ENCODE results near the gene ALKBH5.
A peak's percentile ranks its signal among the peaks of the same experiment; 100 is the strongest.

The ALKBH5 gene

GRCh38 chr17:18156171-18156975, 27.3 kb upstream of the ALKBH5 start:
- peak; percentile 19 for TF ChIP-seq CTCF (IDR thresholded peaks at IDR 0.05; ENCODE audit: control insufficient read depth, insufficient read depth, low read depth, low read length, missing control alignments)
- no peak overlapping the region for H3K4me3 ChIP-seq (ENCODE audit: control insufficient read depth, low read depth, low read length)
- DNase-seq (ENCODE audit: low read depth) = no peak

DNA sequence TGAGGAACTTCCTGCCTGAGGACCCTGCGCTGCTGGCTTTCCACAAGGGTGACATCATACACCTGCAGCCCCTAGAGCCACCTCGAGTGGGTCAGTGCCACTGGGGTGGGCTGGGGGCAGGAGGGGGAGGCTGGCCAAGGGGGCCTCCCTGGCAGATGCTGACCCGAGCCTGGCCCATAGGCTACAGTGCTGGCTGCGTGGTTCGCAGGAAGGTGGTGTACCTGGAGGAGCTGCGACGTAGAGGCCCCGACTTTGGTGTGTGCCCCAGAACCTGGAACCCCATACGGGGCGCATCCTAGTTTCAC, 26.7 kb upstream of the ALKBH5 start:
- no peak for TF ChIP-seq CTCF (IDR thresholded peaks at IDR 0.05; ENCODE audit: control insufficient read depth, insufficient read depth, low read depth, low read length, missing control alignments)
- H3K4me3 ChIP-seq (ENCODE audit: control insufficient read depth, low read depth, low read length) = no peak overlapping the region
- no peak for DNase-seq (ENCODE audit: low read depth)

DNA sequence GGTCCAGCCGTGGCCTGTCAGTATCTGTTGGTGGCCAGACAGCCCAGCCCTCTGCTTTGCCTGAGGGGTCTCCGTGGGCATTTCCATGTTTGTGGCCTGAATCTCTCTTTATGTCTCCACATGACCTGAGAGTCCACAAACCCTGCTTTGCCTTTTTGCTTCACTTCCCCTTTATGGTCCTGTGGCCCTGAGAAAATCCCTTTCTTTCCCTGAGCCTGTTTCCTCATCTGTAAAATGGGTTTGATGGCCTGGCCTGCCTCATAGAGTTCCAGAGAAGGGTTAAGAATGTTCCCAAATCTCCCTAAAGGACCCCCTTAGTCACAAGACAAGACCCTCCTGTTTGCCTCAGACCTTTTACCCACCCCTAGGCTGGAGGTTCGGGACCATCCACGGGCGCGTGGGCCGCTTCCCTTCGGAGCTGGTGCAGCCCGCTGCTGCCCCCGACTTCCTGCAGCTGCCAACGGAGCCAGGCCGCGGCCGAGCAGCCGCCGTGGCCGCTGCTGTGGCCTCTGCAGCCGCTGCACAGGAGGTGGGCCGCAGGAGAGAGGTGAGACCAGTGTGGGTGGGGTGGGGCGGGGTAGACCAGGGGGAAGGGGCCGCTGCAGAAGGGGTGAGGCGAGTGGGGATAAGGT, 26.2 kb upstream of the ALKBH5 start:
- H3K4me3 ChIP-seq (ENCODE audit: control insufficient read depth, low read depth, low read length) = no peak overlapping the region
- DNase-seq (ENCODE audit: low read depth) = no peak
- no peak for TF ChIP-seq CTCF (IDR thresholded peaks at IDR 0.05; ENCODE audit: control insufficient read depth, insufficient read depth, low read depth, low read length, missing control alignments)

DNA sequence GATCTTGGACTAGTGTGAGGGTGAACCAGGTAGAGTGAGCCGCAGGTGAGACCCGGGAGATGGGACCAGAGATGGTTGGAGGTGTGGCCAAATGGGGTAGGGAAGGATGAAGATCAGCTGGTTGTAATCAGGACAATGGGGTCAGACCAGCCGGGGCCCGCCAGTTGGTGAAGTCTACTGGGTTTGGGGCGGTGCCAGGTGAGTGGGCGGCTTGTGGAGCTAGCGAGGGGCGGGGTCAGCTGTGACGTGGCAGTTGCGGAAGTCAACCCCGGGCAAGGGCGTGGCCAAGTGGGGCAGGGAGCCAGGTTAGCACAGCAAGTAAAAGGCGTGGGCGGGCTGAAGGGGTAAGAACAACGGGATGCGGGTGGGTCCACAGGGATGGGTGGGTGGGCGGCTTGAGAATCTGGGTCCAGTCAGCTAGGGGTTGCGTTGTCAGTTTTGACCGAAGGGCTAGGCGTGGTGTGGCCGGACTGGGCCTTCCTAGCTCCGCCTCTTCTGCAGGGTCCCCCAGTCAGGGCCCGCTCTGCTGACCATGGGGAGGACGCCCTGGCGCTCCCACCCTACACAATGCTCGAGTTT, 25.5 kb upstream of the ALKBH5 start:
- H3K4me3 ChIP-seq (ENCODE audit: control insufficient read depth, low read depth, low read length) = peak overlapping the region; percentile 1; the same call in 1 of the 2 replicates
- DNase-seq (ENCODE audit: low read depth) = no peak
- TF ChIP-seq CTCF (IDR thresholded peaks at IDR 0.05; ENCODE audit: control insufficient read depth, insufficient read depth, low read depth, low read length, missing control alignments) = no peak

DNA sequence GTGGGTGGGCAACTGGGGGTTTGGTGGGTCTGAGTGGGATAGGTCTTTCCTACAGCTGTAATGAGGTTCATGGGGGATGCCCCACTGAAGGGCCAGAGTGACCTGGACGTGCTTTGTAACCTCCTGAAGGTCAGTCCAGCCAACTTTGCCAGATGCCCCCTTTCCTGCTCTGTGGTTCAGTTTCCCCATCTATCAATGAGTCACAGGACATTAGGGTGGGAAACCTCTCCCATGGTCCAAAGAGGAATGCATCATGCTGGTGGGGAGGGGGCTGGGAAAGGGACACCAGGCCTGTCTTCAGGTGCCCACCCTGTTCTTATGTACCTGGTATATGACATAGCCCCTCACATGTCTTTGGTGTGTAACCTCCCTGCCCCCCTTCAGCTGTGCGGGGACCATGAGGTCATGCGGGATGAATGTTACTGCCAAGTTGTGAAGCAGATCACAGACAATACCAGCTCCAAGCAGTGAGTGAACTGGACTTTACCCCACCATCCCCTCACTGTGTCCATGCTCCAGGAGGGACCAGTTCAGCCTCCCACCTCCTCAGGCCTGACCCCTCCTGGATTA, 24.0 kb upstream of the ALKBH5 start:
- DNase-seq (ENCODE audit: low read depth) = no peak
- TF ChIP-seq CTCF (IDR thresholded peaks at IDR 0.05; ENCODE audit: control insufficient read depth, insufficient read depth, low read depth, low read length, missing control alignments) = no peak
- no peak overlapping the region for H3K4me3 ChIP-seq (ENCODE audit: control insufficient read depth, low read depth, low read length)

DNA sequence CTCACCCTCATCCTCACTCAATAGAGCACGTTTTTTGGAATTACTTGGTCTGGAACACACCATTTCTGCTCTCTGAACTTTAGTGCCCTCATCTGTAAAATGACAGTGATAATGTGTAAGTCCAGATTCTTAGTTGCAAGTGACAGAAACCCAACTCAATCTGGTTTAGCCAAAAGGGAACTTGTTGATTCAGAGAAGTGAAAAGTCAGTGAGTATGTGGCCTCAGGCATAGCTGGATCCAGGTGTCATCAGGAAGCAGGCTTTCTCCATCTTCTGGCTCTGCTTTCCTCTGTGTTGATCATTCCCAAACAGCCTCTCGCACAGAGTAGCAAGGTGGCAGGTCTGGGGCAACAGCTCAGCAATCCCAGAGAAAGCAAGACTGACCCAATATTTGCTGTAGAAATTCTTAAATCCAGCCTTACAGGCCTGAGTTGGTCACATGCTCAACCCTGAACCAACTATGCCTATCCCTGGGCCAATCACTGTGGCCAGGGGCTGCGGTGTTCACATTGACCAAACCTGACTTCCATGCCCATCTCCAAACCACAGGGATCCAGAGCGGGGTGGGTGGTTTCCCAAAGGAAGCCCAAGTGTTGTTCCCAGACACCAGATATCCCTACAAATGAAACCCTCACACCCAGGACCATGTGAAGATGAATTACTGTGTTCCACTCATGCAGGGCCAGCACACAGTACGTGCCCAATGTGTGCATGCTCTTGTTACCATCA, 23.3 kb upstream of the ALKBH5 start:
- DNase-seq (ENCODE audit: low read depth) = no peak
- no peak overlapping the region for H3K4me3 ChIP-seq (ENCODE audit: control insufficient read depth, low read depth, low read length)
- TF ChIP-seq CTCF (IDR thresholded peaks at IDR 0.05; ENCODE audit: control insufficient read depth, insufficient read depth, low read depth, low read length, missing control alignments) = no peak
